Body of pancreas (tissue), 4 donors: ENCODE data around the gene MRPL3. TPM values are rescaled to one million over a fixed set of nuclear protein-coding genes. Genes with fewer than 3 reads are reported as not detected.

ENCODE experiments used
- ATAC-seq: fragments of 150-250 bp; one replicate; pipeline ENCODE4 v1.9.1; 2016
- DNase-seq, 4 donors: peaks; one replicate each; pipeline ENCODE4 v3.0.0-alpha.2; 2019
- H3K27ac ChIP-seq, 4 donors: fragments of 200-600 bp; sonication (generic); 1 replicate in 3 of 4; 2 replicates in 1 of 4; pipeline versions ENCODE4 v1.5.1 to v1.6.1; 2016 to 2019; ENCODE audit warnings: mild to moderate bottlenecking in 1 of 4, mixed read lengths in 1 of 4, moderate library complexity in 1 of 4
- H3K27me3 ChIP-seq, 2 donors: fragments of 200-600 bp; sonication (generic); one replicate each; pipeline ENCODE4 v1.6.0; 2016; ENCODE audit warnings: mild to moderate bottlenecking in 1 of 2
- H3K36me3 ChIP-seq, 2 donors: fragments of 200-600 bp; sonication (generic); replicated peaks in 1 of 2; 2 replicates each; pipeline ENCODE4 v1.5.1; 2016; ENCODE audit warnings: low read depth in 2 of 2; ENCODE audit not compliant: insufficient read depth in 1 of 2
- H3K4me1 ChIP-seq: fragments of 200-600 bp; sonication (generic); one replicate; pipeline ENCODE4 v1.6.0; 2016
- H3K4me3 ChIP-seq, 2 donors: fragments of 200-600 bp; sonication (generic); 1 replicate in 1 of 2; 2 replicates in 1 of 2; pipeline ENCODE4 v1.5.1; 2016 to 2019
- H3K9me3 ChIP-seq, 3 donors: fragments of 200-600 bp; sonication (generic); 1 replicate in 2 of 3; 2 replicates in 1 of 3; pipeline ENCODE4 v1.5.1; 2016
- POLR2A ChIP-seq, 3 donors: fragments of 450-650 bp; IDR thresholded peaks; one replicate each; pipeline ENCODE4 v1.6.1; 2016; ENCODE audit warnings: antibody characterized with exemption in 3 of 3, mild to moderate bottlenecking in 2 of 3
- WGBS, 2 donors: methylation state at CpG; one replicate each; pipeline ENCODE4 v1.1.5; 2017; 5-methylcytosine and 5-hydroxymethylcytosine counted together
- intact Hi-C: fragments of 100-400 bp; cut with DNase I; formaldehyde crosslinking; loops from one replicate; pipeline ENCODE4 v1.15.1; 2023
- small RNA-seq: library from RNA; depleted of rRNA; stranded (forward); fragments of <200 nt; gene quantifications from one replicate; pipeline ENCODE3, GENCODE V24; 2016
- total RNA-seq, 2 donors: library from RNA; depleted of rRNA; stranded (reverse); fragments of >200 nt; gene quantifications; one replicate each; pipeline ENCODE4 v1.1.0, GENCODE V29; 2016
- TF ChIP-seq, protein P1 (sequence below), 7 experiments: fragments of 450-650 bp in 4 of 7; fragments of 200-600 bp in 3 of 7; sonication (generic) in 3 of 7; IDR thresholded peaks; one replicate each; pipeline ENCODE4 v1.5.1; 2016 to 2019; ENCODE audit warnings: antibody characterized with exemption in 7 of 7

The MRPL3 gene
- total RNA-seq, 2 donors from 2014 or later: 41.5 to 43.1 TPM

DNA sequence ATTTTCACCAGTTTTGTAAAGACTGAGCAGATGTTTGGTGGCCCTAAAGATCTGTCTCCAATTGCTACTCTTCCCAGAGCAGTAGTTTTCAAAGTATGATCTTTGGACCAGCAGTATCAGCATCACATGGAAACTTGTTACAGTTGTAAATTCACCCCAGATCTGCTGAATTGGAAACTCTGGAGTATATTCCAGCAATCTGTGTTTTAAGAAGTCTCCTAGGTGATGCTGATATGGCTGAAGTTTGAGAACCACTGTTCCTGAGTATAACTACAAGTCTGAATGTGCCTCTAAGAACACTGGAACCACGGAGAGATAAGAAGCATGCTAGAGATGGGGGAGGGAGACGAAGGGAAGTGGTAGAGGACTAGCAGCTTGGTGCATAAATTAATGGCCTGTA is 75.5 kb downstream of the MRPL3 start:
- WGBS, 2 donors: 56 to 68% methylated on average over 2 of the region's 2 CpGs
- intact Hi-C loops: no loop called here
- no peaks in the 10 kb centered on the region for H3K27me3 ChIP-seq

DNA sequence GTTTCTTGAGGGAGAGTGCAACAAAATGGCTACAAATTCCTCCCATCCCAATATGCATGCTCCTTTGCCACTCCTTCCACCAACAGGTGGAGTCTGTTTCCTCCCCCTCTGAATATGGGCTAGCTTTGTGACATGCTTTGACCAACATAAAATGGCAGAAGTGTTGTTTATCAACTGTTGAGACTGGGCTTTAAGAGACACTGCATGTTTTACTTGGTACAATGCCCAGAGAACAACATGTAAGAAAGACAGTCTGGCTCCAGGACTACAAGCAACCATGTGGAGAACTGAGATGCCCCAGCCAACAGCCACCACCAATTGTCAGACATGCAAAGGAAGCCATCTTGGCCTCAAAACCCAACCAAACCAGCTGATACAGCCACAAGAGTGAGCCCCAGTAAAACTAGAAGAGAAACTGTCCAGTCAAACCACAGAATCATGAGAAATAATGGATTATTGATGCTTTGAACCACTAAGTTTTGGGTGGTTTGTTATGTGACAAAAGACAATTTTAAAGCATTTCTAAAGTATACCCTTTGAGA is 80.7 kb downstream of the MRPL3 start:
- Histone ChIP-seq H3K9me3 (no peaks in the 10 kb centered on the region), H3K4me3 (no peak overlapping the region), H3K36me3 (no peaks in the 10 kb centered on the region), H3K27ac (no peak overlapping the region), H3K4me1 (no peaks in the 10 kb centered on the region), H3K27me3 (no peaks in the 10 kb centered on the region)
- DNase-seq: no peak
- ATAC-seq: no peak
- intact Hi-C loops: no loop called here
- TF ChIP-seq, protein P1, sequence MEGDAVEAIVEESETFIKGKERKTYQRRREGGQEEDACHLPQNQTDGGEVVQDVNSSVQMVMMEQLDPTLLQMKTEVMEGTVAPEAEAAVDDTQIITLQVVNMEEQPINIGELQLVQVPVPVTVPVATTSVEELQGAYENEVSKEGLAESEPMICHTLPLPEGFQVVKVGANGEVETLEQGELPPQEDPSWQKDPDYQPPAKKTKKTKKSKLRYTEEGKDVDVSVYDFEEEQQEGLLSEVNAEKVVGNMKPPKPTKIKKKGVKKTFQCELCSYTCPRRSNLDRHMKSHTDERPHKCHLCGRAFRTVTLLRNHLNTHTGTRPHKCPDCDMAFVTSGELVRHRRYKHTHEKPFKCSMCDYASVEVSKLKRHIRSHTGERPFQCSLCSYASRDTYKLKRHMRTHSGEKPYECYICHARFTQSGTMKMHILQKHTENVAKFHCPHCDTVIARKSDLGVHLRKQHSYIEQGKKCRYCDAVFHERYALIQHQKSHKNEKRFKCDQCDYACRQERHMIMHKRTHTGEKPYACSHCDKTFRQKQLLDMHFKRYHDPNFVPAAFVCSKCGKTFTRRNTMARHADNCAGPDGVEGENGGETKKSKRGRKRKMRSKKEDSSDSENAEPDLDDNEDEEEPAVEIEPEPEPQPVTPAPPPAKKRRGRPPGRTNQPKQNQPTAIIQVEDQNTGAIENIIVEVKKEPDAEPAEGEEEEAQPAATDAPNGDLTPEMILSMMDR (IDR thresholded peaks at IDR 0.05): no peak
- TF ChIP-seq POLR2A (IDR thresholded peaks at IDR 0.05): no peak

More for the DNA sequence above, 75.5 kb downstream of the MRPL3 start:
- H3K9me3 ChIP-seq: no peaks in the 10 kb centered on the region
- H3K36me3 ChIP-seq: no peaks in the 10 kb centered on the region
- ATAC-seq (no peak), DNase-seq (no peak)
- no peaks in the 10 kb centered on the region for H3K4me1 ChIP-seq
- no peak overlapping the region for H3K27ac ChIP-seq
- no peak for TF ChIP-seq POLR2A (IDR thresholded peaks at IDR 0.05)
- TF ChIP-seq, protein P1 (IDR thresholded peaks at IDR 0.05): no peak
- H3K4me3 ChIP-seq: no peak overlapping the region

DNA sequence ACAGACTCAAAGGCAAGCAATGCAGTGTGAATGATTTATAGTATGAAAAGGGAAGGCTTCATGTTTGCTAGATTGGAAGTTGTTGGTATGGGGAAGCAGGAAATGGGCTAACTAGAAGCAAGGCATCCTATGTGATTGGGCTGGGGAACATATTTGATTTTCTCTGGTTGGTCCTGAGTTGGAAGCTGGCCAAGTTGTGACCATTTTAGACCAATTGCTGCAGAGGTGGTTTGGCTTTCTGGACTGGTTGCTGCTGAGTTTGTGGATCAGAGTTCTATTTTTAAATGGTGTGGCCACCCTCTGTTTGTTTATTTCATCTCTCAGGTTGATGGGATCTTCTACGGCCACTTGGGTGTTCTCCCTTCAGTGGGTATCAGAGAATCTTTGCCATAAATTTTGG is 81.5 kb downstream of the MRPL3 start:
- DNase-seq (no peak), ATAC-seq (no peak)
- TF ChIP-seq POLR2A (IDR thresholded peaks at IDR 0.05): no peak
- TF ChIP-seq, protein P1 (IDR thresholded peaks at IDR 0.05): no peak
- WGBS, 2 donors: 92 to 93% methylated on average over 1 of the region's 1 CpG
- no peaks in the 10 kb centered on the region for H3K27me3 ChIP-seq
- no peak overlapping the region for H3K4me3 ChIP-seq
- no peak overlapping the region for H3K27ac ChIP-seq
- no peaks in the 10 kb centered on the region for H3K4me1 ChIP-seq
- H3K9me3 ChIP-seq: no peaks in the 10 kb centered on the region
- intact Hi-C loops: no loop called here
- no peaks in the 10 kb centered on the region for H3K36me3 ChIP-seq

DNA sequence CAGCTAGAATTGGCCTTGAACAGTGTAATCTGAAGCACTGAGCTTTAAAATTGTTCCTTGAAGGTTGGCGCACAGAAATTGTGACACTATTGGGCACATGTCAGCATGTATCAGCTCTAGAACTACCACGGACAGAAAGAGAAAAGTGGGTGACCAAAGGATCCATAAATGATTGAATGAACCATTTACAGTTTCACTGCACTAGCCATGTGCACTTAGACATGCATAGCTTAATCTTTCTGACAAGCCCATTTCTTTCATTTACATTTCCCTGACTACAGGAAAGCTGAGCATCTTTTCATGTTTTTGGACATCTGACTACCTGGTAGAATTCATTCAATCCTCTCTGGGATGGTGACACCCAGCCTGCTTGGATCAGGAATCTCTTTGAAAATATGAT is 85.0 kb downstream of the MRPL3 start:
- 77 to 94% methylated on average over 2 of the region's 2 CpGs for WGBS, 2 donors
- no peak for TF ChIP-seq POLR2A (IDR thresholded peaks at IDR 0.05)
- TF ChIP-seq, protein P1 (IDR thresholded peaks at IDR 0.05): no peak
- intact Hi-C loops: no loop called here
- Histone ChIP-seq H3K27ac (no peak overlapping the region), H3K36me3 (no peaks in the 10 kb centered on the region), H3K4me3 (no peak overlapping the region), H3K9me3 (no peaks in the 10 kb centered on the region), H3K4me1 (no peaks in the 10 kb centered on the region), H3K27me3 (no peaks in the 10 kb centered on the region)
- DNase-seq (no peak), ATAC-seq (no peak)

Small RNA genes lying within 50 kb of the gene (small RNA-seq; reads per million reads assigned to genes)
- gene AC107027.2 (not detected), gene SNORA58 (36.6 reads per million, percentile 95 among the genes with 10 or more reads in this experiment)

Other genes with a start within 250 kb of the MRPL3 start
- gene NUDT16, start 121.2 kb downstream of the MRPL3 start, total RNA-seq: 10 to 100 TPM; 13.2 to 27.4 TPM